ENCODE measurements around the gene KDM4F.

The KDM4F gene

GRCh38 chr11:95054356-95054755, 5.1 kb downstream of the KDM4F start:
- TF ChIP-seq GATA2 (IDR thresholded peaks at IDR 0.05; ENCODE audit: low read depth, low read length): no peak
- TF ChIP-seq GATA3 (IDR thresholded peaks at IDR 0.05; ENCODE audit: low read depth, low read length): no peak

GRCh38 chr11:95055283-95055897, 6.2 kb downstream of the KDM4F start:
- no peak for TF ChIP-seq GATA3 (IDR thresholded peaks at IDR 0.05; ENCODE audit: low read depth, low read length)
- TF ChIP-seq GATA2 (IDR thresholded peaks at IDR 0.05; ENCODE audit: low read depth, low read length): no peak

GRCh38 chr11:95057959-95058358, 8.7 kb downstream of the KDM4F start:
- TF ChIP-seq GATA2 (IDR thresholded peaks at IDR 0.05; ENCODE audit: low read depth, low read length): no peak
- no peak for TF ChIP-seq GATA3 (IDR thresholded peaks at IDR 0.05; ENCODE audit: low read depth, low read length)

- TF ChIP-seq GATA3 (IDR thresholded peaks at IDR 0.05; ENCODE audit: low read depth, low read length) (no peak), GATA2 (IDR thresholded peaks at IDR 0.05; ENCODE audit: low read depth, low read length) (no peak)
Observed at GRCh38 chr11:95058621-95059020, 9.4 kb downstream of the KDM4F start.

GRCh38 chr11:95059046-95059445, 9.8 kb downstream of the KDM4F start:
- TF ChIP-seq GATA3 (IDR thresholded peaks at IDR 0.05; ENCODE audit: low read depth, low read length) (no peak), GATA2 (IDR thresholded peaks at IDR 0.05; ENCODE audit: low read depth, low read length) (no peak)

GRCh38 chr11:95065336-95065735, 16.1 kb downstream of the KDM4F start:
- no peak for TF ChIP-seq GATA2 (IDR thresholded peaks at IDR 0.05; ENCODE audit: low read depth, low read length)
- no peak for TF ChIP-seq GATA3 (IDR thresholded peaks at IDR 0.05; ENCODE audit: low read depth, low read length)

GRCh38 chr11:95066716-95067038, 17.5 kb downstream of the KDM4F start, which contains the start of gene SRSF8:
TSS of gene SRSF8 (plus strand) at chr11:95066919. CDS start at chr11:95067227, 308 bp downstream.
- no peak for TF ChIP-seq GATA3 (IDR thresholded peaks at IDR 0.05; ENCODE audit: low read depth, low read length)
- TF ChIP-seq GATA2 (IDR thresholded peaks at IDR 0.05; ENCODE audit: low read depth, low read length): no peak

GRCh38 chr11:95067039-95067840, 18.0 kb downstream of the KDM4F start:
- TF ChIP-seq GATA2 (IDR thresholded peaks at IDR 0.05; ENCODE audit: low read depth, low read length): no peak; the same call in 1 of the 2 replicates
- no peak for TF ChIP-seq GATA3 (IDR thresholded peaks at IDR 0.05; ENCODE audit: low read depth, low read length)

GRCh38 chr11:95067841-95068219, 18.6 kb downstream of the KDM4F start:
- TF ChIP-seq GATA3 (IDR thresholded peaks at IDR 0.05; ENCODE audit: low read depth, low read length) (no peak), GATA2 (IDR thresholded peaks at IDR 0.05; ENCODE audit: low read depth, low read length) (no peak)

GRCh38 chr11:95068549-95068948, 19.3 kb downstream of the KDM4F start:
- TF ChIP-seq GATA3 (IDR thresholded peaks at IDR 0.05; ENCODE audit: low read depth, low read length) (no peak), GATA2 (IDR thresholded peaks at IDR 0.05; ENCODE audit: low read depth, low read length) (no peak)

GRCh38 chr11:95070471-95070870, 21.2 kb downstream of the KDM4F start:
- no peak for TF ChIP-seq GATA2 (IDR thresholded peaks at IDR 0.05; ENCODE audit: low read depth, low read length)
- TF ChIP-seq GATA3 (IDR thresholded peaks at IDR 0.05; ENCODE audit: low read depth, low read length): no peak

- TF ChIP-seq GATA2 (IDR thresholded peaks at IDR 0.05; ENCODE audit: low read depth, low read length) (no peak), GATA3 (IDR thresholded peaks at IDR 0.05; ENCODE audit: low read depth, low read length) (no peak)
Observed at GRCh38 chr11:95072948-95073347, 23.7 kb downstream of the KDM4F start.

GRCh38 chr11:95074792-95075563, 25.8 kb downstream of the KDM4F start:
- TF ChIP-seq GATA3 (IDR thresholded peaks at IDR 0.05; ENCODE audit: low read depth, low read length) (no peak), GATA2 (IDR thresholded peaks at IDR 0.05; ENCODE audit: low read depth, low read length) (no peak)

- no peak for TF ChIP-seq GATA3 (IDR thresholded peaks at IDR 0.05; ENCODE audit: low read depth, low read length)
- no peak for TF ChIP-seq GATA2 (IDR thresholded peaks at IDR 0.05; ENCODE audit: low read depth, low read length)
Observed at GRCh38 chr11:95076416-95076815, 27.2 kb downstream of the KDM4F start.

All from SH-SY5Y (cell line).